ENCODE results near the gene SLC35G1.

The SLC35G1 gene

GRCh38 chr10:93876381-93876780 lies 17.4 kb upstream of the SLC35G1 start:
- Histone ChIP-seq H3K27me3 (no peaks in the 10 kb centered on the region), H3K4me2 (no peak overlapping the region), H3K4me3 (no peak overlapping the region), H3K9me3 (no peaks in the 10 kb centered on the region), H3K9ac (no peak overlapping the region), H3K27ac (no peak overlapping the region), H3K4me1 (no peaks in the 10 kb centered on the region), H4K20me1 (no peaks in the 10 kb centered on the region), H3K36me3 (no peaks in the 10 kb centered on the region)
- no peak for TF ChIP-seq Cebpa-rat (IDR thresholded peaks at IDR 0.05)

GRCh38 chr10:93879273-93879672 lies 14.5 kb upstream of the SLC35G1 start:
- no peaks in the 10 kb centered on the region for H3K36me3 ChIP-seq
- no peak overlapping the region for H3K4me3 ChIP-seq
- no peaks in the 10 kb centered on the region for H3K27me3 ChIP-seq
- H3K4me2 ChIP-seq = no peak overlapping the region
- no peak overlapping the region for H3K9ac ChIP-seq
- H4K20me1 ChIP-seq = no peaks in the 10 kb centered on the region
- H3K9me3 ChIP-seq = no peaks in the 10 kb centered on the region
- no peaks in the 10 kb centered on the region for H3K4me1 ChIP-seq
- no peak for TF ChIP-seq Cebpa-rat (IDR thresholded peaks at IDR 0.05)
- H3K27ac ChIP-seq = no peak overlapping the region

DNA sequence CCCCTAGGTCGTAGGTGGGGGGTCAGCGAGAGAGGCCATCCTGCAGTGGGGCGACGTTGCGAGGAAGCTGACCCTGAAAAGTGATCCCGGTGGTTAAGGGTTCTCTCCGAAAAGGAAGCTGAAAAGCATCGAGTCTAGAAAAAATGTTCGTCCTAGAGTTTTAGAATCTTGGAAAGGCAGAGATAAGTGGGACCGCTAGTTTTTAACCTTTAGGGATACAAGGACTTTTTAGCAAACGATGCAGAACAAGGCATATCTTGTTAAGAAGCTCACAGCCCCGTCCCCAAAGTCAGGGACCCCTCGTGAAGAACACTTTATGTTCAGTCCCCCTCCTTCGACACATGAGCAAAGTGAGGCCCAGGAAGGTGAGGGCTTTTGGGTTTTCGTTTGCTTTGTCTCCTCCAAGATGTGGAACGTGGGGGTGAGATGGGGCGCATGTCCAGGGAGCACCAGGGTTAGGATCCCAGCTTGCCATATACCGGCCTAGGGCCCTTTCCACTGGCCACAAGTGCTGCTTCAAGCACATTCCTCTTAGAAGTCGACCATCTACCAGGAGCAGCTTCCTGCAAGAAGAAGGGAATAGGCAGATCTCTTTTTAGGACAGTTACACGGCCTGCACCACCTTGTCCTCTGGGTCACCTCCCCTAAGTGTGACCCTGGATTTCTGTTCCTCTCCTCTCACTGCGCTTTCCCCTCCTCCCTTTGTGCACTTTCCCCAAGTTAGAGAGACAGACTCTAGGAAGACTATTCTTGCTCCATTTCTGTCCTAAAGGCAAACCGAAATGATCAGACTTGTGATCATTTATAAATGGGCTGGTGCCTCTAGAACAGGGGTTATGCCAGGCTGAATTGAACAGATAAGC lies 969 bp downstream of the SLC35G1 start:
- H3K4me1 ChIP-seq = peaks cover 15% of the 10 kb centered on the region
- H3K4me3 ChIP-seq = peak overlapping the region; percentile 77
- peak overlapping the region; percentile 67 for H3K4me2 ChIP-seq
- no peak for TF ChIP-seq Cebpa-rat (IDR thresholded peaks at IDR 0.05)
- 0 out of 2 replicates have a peak, but pooled peaks cover 8% of the 10 kb centered on the region for H3K36me3 ChIP-seq
- no peaks in the 10 kb centered on the region for H4K20me1 ChIP-seq
- H3K27me3 ChIP-seq = no peaks in the 10 kb centered on the region
- H3K9me3 ChIP-seq = peaks cover 9% of the 10 kb centered on the region
- H3K27ac ChIP-seq = peak overlapping the region; percentile 83
- H3K9ac ChIP-seq = peak overlapping the region; percentile 84

DNA sequence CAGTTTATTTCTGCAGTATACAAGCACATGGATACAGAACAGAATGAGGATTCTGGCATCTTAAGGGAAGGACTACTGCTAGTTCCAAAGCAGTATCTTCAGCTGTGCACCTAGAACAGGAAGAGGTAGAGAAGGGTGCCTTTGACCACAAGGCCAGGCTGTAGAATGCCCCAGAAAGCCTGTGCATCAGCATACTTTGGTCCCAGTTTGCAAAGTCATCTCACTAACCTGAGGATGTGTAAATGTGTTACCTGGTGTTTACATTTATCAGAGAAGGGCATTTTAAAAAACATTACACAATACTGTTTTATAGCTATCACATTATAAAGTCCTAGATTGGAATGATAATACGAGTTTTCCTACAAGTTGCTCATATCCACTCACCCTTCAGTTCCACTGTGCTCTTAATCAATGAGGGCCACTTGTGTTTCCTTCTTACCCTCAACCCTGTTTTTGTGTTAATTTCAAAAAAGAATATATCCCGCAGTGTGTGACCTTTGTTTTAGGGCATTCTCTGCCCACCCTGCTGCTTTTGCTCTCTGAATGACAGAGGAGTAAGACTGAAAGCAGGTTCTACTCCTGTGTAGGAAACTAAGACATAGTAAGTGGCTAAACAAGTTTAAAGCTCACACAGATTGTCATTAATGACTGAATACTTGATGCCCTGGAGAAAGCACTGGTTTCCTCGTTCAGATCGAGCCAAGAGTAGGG lies 3.4 kb downstream of the SLC35G1 start:
- H3K36me3 ChIP-seq = 0 out of 2 replicates have a peak, but pooled peaks cover 13% of the 10 kb centered on the region
- no peaks in the 10 kb centered on the region for H4K20me1 ChIP-seq
- no peak overlapping the region for H3K27ac ChIP-seq
- H3K27me3 ChIP-seq = no peaks in the 10 kb centered on the region
- peaks cover 9% of the 10 kb centered on the region for H3K9me3 ChIP-seq
- no peak overlapping the region for H3K4me2 ChIP-seq
- H3K9ac ChIP-seq = no peak overlapping the region
- H3K4me1 ChIP-seq = peaks cover 15% of the 10 kb centered on the region
- no peak for TF ChIP-seq Cebpa-rat (IDR thresholded peaks at IDR 0.05)
- no peak overlapping the region for H3K4me3 ChIP-seq

GRCh38 chr10:93899109-93899508 lies 5.3 kb downstream of the SLC35G1 start:
- Histone ChIP-seq H3K9me3 (peaks cover 3% of the 10 kb centered on the region), H3K27ac (no peak overlapping the region), H4K20me1 (no peaks in the 10 kb centered on the region), H3K36me3 (0 out of 2 replicates have a peak, but pooled peaks cover 13% of the 10 kb centered on the region), H3K9ac (no peak overlapping the region), H3K4me1 (peaks cover 15% of the 10 kb centered on the region), H3K4me3 (no peak overlapping the region), H3K4me2 (no peak overlapping the region), H3K27me3 (no peaks in the 10 kb centered on the region)
- no peak for TF ChIP-seq Cebpa-rat (IDR thresholded peaks at IDR 0.05)

GRCh38 chr10:93903051-93903450 lies 9.3 kb downstream of the SLC35G1 start:
- no peaks in the 10 kb centered on the region for H3K9me3 ChIP-seq
- no peak overlapping the region for H3K4me2 ChIP-seq
- H3K27me3 ChIP-seq = no peaks in the 10 kb centered on the region
- peaks cover 11% of the 10 kb centered on the region; the same call in 1 of the 2 replicates for H3K36me3 ChIP-seq
- H3K4me3 ChIP-seq = no peak overlapping the region
- no peak for TF ChIP-seq Cebpa-rat (IDR thresholded peaks at IDR 0.05)
- no peaks in the 10 kb centered on the region for H3K4me1 ChIP-seq
- H3K27ac ChIP-seq = no peak overlapping the region
- no peak overlapping the region for H3K9ac ChIP-seq
- H4K20me1 ChIP-seq = no peaks in the 10 kb centered on the region

GRCh38 chr10:93904901-93905300 lies 11.1 kb downstream of the SLC35G1 start:
- TF ChIP-seq Cebpa-rat (IDR thresholded peaks at IDR 0.05) = no peak
- Histone ChIP-seq H3K9me3 (no peaks in the 10 kb centered on the region), H3K27me3 (no peaks in the 10 kb centered on the region), H3K4me2 (no peak overlapping the region), H4K20me1 (no peaks in the 10 kb centered on the region), H3K9ac (no peak overlapping the region), H3K27ac (no peak overlapping the region), H3K36me3 (peaks cover 5% of the 10 kb centered on the region; the same call in 1 of the 2 replicates), H3K4me1 (no peaks in the 10 kb centered on the region), H3K4me3 (no peak overlapping the region)

GRCh38 chr10:93907059-93907458 lies 13.3 kb downstream of the SLC35G1 start:
- Histone ChIP-seq H3K9me3 (no peaks in the 10 kb centered on the region), H3K27ac (no peak overlapping the region), H3K27me3 (no peaks in the 10 kb centered on the region), H3K4me2 (no peak overlapping the region), H3K4me1 (peaks cover 4% of the 10 kb centered on the region; the same call in 1 of the 2 replicates), H3K4me3 (no peak overlapping the region), H3K36me3 (no peaks in the 10 kb centered on the region; the same call in 1 of the 2 replicates), H3K9ac (no peak overlapping the region), H4K20me1 (no peaks in the 10 kb centered on the region)
- TF ChIP-seq Cebpa-rat (IDR thresholded peaks at IDR 0.05) = no peak

- peak overlapping the region; percentile 16; the same call in 1 of the 2 replicates for H3K4me2 ChIP-seq
- no peak overlapping the region for H3K9ac ChIP-seq
- H3K9me3 ChIP-seq = no peaks in the 10 kb centered on the region
- no peaks in the 10 kb centered on the region; the same call in 1 of the 2 replicates for H3K36me3 ChIP-seq
- H3K4me1 ChIP-seq = peaks cover 4% of the 10 kb centered on the region; the same call in 1 of the 2 replicates
- H3K27ac ChIP-seq = no peak overlapping the region
- no peaks in the 10 kb centered on the region for H3K27me3 ChIP-seq
- TF ChIP-seq Cebpa-rat (IDR thresholded peaks at IDR 0.05) = no peak
- no peaks in the 10 kb centered on the region for H4K20me1 ChIP-seq
- no peak overlapping the region for H3K4me3 ChIP-seq
These were observed 18.1 kb downstream of the SLC35G1 start for GRCh38 chr10:93911866-93912265.

DNA sequence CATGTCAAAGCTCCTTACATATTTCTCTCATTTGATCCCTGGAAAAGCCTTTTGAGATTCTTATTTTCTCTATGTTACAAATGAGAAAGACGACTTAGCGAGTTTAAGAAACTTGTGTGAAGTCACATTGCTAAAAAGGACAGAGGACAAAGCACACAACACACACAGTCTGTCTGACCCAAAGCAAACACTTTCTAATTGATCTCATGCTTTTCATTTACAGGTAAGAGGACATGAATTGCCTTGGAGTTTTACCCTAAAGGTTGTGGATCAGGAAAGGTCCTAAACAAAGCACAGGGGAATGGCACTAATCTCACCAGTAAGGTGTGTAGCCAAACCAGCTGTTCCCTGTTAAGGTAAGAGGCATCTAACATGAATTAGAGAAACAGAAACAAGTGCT lies 18.7 kb downstream of the SLC35G1 start:
- H3K9me3 ChIP-seq = no peaks in the 10 kb centered on the region
- no peaks in the 10 kb centered on the region for H3K36me3 ChIP-seq
- TF ChIP-seq Cebpa-rat (IDR thresholded peaks at IDR 0.05) = no peak
- no peak overlapping the region for H3K4me2 ChIP-seq
- no peak overlapping the region for H3K9ac ChIP-seq
- no peaks in the 10 kb centered on the region for H4K20me1 ChIP-seq
- H3K27me3 ChIP-seq = no peaks in the 10 kb centered on the region
- no peak overlapping the region for H3K4me3 ChIP-seq
- no peak overlapping the region for H3K27ac ChIP-seq
- peaks cover 4% of the 10 kb centered on the region; the same call in 1 of the 2 replicates for H3K4me1 ChIP-seq
